GM12891 (cell line): Measurements from ENCODE around the gene ATP6AP1.

Experiments used
- POLR2A ChIP-seq: IDR thresholded peaks from 2 replicates; pipeline ENCODE4 v1.6.1; 2011; ENCODE audit warnings: low read depth, low read length, control low read depth
- POLR2AphosphoS5 ChIP-seq: IDR thresholded peaks from 2 replicates; pipeline ENCODE4 v1.6.1; 2011; ENCODE audit warnings: low read depth, low read length, control low read depth
- POU2F2 ChIP-seq: IDR thresholded peaks from 2 replicates; pipeline ENCODE4 v1.6.1; 2011; ENCODE audit warnings: low read depth, mild to moderate bottlenecking, control low read depth, low read length, moderate library complexity
- TAF1 ChIP-seq: IDR thresholded peaks from 2 replicates; pipeline ENCODE4 v1.6.1; 2011; ENCODE audit warnings: low read depth, low read length, control low read depth

DNA sequence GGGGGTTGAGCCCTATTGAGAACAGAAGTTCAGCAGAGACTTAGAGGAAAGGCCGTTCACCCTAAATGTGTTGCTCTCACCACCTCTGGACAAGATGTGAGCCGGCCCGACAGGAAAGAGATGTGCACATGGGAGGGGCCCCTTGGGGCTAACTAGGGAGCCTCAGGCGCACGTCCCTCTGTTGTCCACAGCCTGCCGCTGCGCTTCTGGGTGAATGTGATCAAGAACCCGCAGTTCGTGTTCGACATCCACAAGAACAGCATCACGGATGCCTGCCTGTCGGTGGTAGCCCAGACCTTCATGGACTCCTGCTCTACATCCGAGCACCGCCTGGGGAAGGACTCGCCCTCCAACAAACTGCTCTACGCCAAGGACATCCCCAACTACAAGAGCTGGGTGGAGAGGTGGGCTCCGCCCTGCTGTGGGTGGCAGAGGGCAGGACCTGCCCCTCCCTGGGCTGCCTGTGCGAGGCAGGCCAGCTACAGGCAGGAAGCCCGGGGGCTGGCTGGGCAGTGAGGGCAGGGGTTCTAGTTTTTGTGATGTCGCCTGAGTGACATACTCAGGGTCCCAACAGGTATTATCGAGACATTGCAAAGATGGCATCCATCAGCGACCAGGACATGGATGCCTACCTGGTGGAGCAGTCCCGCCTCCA lies 42.6 kb downstream of the ATP6AP1 start:
- no peak for TF ChIP-seq POLR2AphosphoS5
- no peak for TF ChIP-seq POU2F2
- TF ChIP-seq POLR2A, result no peak
- TF ChIP-seq TAF1, result no peak
